Measurements from ENCODE around the gene SUMO2. TPM values are rescaled to one million over a fixed set of nuclear protein-coding genes. Genes with fewer than 3 reads are reported as not detected.

SUMO2 gene
- total and polyA plus RNA-seq, 2 of the 13 experiments (the other 11 are each of a cell fraction or from before 2014, with no cell fraction given): 337 to 553 TPM

DNA sequence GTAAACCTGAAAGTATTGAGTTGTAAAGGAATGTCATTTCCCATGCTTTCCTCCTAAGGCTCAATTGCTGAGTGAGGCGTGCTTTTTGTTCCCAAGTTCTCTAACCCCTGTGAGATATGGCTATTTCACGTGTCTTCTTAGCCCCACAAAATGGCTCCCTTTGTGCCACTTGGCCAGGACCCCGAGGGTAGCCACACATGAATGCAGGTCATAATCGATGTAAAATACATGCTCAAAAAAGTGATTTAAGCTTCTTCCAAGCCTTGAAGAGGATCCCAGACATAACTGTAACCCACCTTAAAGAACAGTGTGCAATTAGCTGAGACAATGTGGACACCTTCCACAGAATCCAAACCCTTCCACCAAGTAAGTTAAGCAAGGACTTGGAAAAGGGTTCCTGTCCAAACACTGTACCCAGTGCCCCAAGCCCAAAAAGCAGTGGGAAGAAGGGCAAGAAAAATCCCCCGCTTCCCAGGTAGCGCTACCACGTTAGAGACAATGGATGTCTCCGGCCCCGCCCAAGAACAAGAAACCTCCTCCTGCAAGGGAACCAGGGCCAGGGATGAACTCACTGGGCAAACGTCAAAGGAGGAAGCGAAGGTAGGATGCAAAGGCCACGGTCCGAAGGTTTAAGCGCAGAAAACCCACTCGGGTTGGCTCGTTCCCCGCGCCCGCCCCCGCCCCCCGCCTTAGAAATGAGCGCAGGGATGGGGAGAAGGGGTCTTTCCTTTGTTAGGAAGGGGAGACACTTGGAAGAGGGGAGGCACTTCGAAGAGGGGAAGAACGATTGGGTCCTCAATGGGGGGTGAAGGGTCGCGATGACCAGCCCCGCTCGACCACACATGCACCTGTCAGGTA lies 29.6 kb downstream of the SUMO2 start (continued):
- TF ChIP-seq, protein P1, sequence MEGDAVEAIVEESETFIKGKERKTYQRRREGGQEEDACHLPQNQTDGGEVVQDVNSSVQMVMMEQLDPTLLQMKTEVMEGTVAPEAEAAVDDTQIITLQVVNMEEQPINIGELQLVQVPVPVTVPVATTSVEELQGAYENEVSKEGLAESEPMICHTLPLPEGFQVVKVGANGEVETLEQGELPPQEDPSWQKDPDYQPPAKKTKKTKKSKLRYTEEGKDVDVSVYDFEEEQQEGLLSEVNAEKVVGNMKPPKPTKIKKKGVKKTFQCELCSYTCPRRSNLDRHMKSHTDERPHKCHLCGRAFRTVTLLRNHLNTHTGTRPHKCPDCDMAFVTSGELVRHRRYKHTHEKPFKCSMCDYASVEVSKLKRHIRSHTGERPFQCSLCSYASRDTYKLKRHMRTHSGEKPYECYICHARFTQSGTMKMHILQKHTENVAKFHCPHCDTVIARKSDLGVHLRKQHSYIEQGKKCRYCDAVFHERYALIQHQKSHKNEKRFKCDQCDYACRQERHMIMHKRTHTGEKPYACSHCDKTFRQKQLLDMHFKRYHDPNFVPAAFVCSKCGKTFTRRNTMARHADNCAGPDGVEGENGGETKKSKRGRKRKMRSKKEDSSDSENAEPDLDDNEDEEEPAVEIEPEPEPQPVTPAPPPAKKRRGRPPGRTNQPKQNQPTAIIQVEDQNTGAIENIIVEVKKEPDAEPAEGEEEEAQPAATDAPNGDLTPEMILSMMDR (CRISPR knock-in tag; IDR thresholded peaks at IDR 0.05): 0 out of 2 replicates have a peak, but pooled peaks have one; percentile 3
- TF ChIP-seq ZNF776 (CRISPR knock-in tag; IDR thresholded peaks at IDR 0.05): no peak
- TF ChIP-seq ZNF766 (CRISPR knock-in tag; IDR thresholded peaks at IDR 0.05; ENCODE audit: borderline replicate concordance): 0 out of 2 replicates have a peak, but pooled peaks have one; percentile 15
- TF ChIP-seq SCMH1 (CRISPR knock-in tag; IDR thresholded peaks at IDR 0.05; ENCODE audit: borderline replicate concordance): no peak
- no peak for TF ChIP-seq SMAD9 (CRISPR knock-in tag; IDR thresholded peaks at IDR 0.05)
- no peak for TF ChIP-seq ZNF331 (CRISPR knock-in tag; IDR thresholded peaks at IDR 0.05)
- TF ChIP-seq ARNT2 (CRISPR knock-in tag; IDR thresholded peaks at IDR 0.05; ENCODE audit: low read depth): no peak
- TF ChIP-seq ZNF878 (CRISPR knock-in tag; IDR thresholded peaks at IDR 0.05): no peak
- no peak for TF ChIP-seq ZNF282 (IDR thresholded peaks at IDR 0.05; ENCODE audit: partially characterized antibody)
- no peak for TF ChIP-seq RARG (CRISPR knock-in tag; IDR thresholded peaks at IDR 0.05; ENCODE audit: low read depth)
- TF ChIP-seq, protein P2, sequence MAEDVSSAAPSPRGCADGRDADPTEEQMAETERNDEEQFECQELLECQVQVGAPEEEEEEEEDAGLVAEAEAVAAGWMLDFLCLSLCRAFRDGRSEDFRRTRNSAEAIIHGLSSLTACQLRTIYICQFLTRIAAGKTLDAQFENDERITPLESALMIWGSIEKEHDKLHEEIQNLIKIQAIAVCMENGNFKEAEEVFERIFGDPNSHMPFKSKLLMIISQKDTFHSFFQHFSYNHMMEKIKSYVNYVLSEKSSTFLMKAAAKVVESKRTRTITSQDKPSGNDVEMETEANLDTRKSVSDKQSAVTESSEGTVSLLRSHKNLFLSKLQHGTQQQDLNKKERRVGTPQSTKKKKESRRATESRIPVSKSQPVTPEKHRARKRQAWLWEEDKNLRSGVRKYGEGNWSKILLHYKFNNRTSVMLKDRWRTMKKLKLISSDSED (CRISPR knock-in tag; IDR thresholded peaks at IDR 0.05): no peak
- TF ChIP-seq, protein P3, sequence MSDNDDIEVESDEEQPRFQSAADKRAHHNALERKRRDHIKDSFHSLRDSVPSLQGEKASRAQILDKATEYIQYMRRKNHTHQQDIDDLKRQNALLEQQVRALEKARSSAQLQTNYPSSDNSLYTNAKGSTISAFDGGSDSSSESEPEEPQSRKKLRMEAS (IDR thresholded peaks at IDR 0.05): no peak; the same call in 1 of the 2 replicates
- no peak; the same call in 1 of the 2 replicates for TF ChIP-seq ZNF556 (CRISPR knock-in tag; IDR thresholded peaks at IDR 0.05; ENCODE audit: borderline replicate concordance)
- no peak for TF ChIP-seq SATB2 (CRISPR knock-in tag; IDR thresholded peaks at IDR 0.05)
- TF ChIP-seq, protein P4, sequence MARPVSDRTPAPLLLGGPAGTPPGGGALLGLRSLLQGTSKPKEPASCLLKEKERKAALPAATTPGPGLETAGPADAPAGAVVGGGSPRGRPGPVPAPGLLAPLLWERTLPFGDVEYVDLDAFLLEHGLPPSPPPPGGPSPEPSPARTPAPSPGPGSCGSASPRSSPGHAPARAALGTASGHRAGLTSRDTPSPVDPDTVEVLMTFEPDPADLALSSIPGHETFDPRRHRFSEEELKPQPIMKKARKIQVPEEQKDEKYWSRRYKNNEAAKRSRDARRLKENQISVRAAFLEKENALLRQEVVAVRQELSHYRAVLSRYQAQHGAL (CRISPR knock-in tag; IDR thresholded peaks at IDR 0.05; ENCODE audit: not compliant biosample characterization): no peak
- TF ChIP-seq GABPB1 (CRISPR knock-in tag; IDR thresholded peaks at IDR 0.05): no peak
- no peak for TF ChIP-seq MBNL3 (CRISPR knock-in tag; conservative IDR thresholded peaks at IDR 0.05)
- TF ChIP-seq NONO (IDR thresholded peaks at IDR 0.05): no peak
- TF ChIP-seq NONO (CRISPR knock-in tag; conservative IDR thresholded peaks at IDR 0.05): no peak
- TF ChIP-seq NFYC (CRISPR knock-in tag; IDR thresholded peaks at IDR 0.05): no peak
- TF ChIP-seq FOXM1 (CRISPR knock-in tag; IDR thresholded peaks at IDR 0.05): no peak
- TF ChIP-seq ZBTB3 (CRISPR knock-in tag; IDR thresholded peaks at IDR 0.05; ENCODE audit: borderline replicate concordance, low read depth): no peak
- TF ChIP-seq AHR (CRISPR knock-in tag; IDR thresholded peaks at IDR 0.05): no peak
- TF ChIP-seq MYC (CRISPR knock-in tag; IDR thresholded peaks at IDR 0.05; ENCODE audit: borderline replicate concordance): no peak

Data from HepG2 (cell line).